Lung microvascular endothelial cell (primary cell): ENCODE data around the gene DPF1. TPM values are rescaled to one million over a fixed set of nuclear protein-coding genes. Genes with fewer than 3 reads are reported as not detected.
A peak's percentile ranks its signal among the peaks of the same experiment; 100 is the strongest.

Source experiments
- DNase-seq, 2 donors: peaks; one replicate each; pipeline versions ENCODE4 v3.0.0 to v3.0.0-alpha.2; 2010; ENCODE audit warnings: low read depth in 2 of 2
- total RNA-seq: library from RNA; depleted of rRNA; stranded (reverse); fragments of >200 nt; gene quantifications from 2 replicates; pipeline ENCODE4 v1.2.1, GENCODE V29; 2014

The DPF1 gene
- total RNA-seq, 1 donor from 2014 or later, result under 0.01 TPM

GRCh38 chr19:38201731-38202130 is 22.3 kb downstream of the DPF1 start:
- no peak for DNase-seq

- no peak for DNase-seq
Measured at GRCh38 chr19:38199340-38199739, 24.7 kb downstream of the DPF1 start.

- DNase-seq, result no peak
Measured at GRCh38 chr19:38197937-38198704, 25.9 kb downstream of the DPF1 start.

GRCh38 chr19:38196948-38197656 is 26.9 kb downstream of the DPF1 start:
- no peak for DNase-seq

GRCh38 chr19:38196245-38196837 is 27.7 kb downstream of the DPF1 start:
- DNase-seq, result no peak

- DNase-seq, result no peak
Measured at GRCh38 chr19:38195237-38195636, 28.8 kb downstream of the DPF1 start.

- no peak for DNase-seq
Measured at GRCh38 chr19:38194061-38194701, 29.8 kb downstream of the DPF1 start.

GRCh38 chr19:38193445-38193844 is 30.6 kb downstream of the DPF1 start:
- DNase-seq, result no peak

GRCh38 chr19:38191747-38192146 is 32.3 kb downstream of the DPF1 start:
- no peak for DNase-seq

GRCh38 chr19:38190793-38191192 is 33.2 kb downstream of the DPF1 start:
- DNase-seq, result no peak

- no peak for DNase-seq
Measured at GRCh38 chr19:38190061-38190460, 34.0 kb downstream of the DPF1 start.

GRCh38 chr19:38185562-38185961 is 38.5 kb downstream of the DPF1 start:
- no peak for DNase-seq

- DNase-seq, result no peak
Measured at GRCh38 chr19:38184815-38185214, 39.2 kb downstream of the DPF1 start.

GRCh38 chr19:38183251-38183897 is 40.6 kb downstream of the DPF1 start:
- DNase-seq, result no peak

- no peak for DNase-seq
Measured at GRCh38 chr19:38182536-38183210, 41.3 kb downstream of the DPF1 start.

GRCh38 chr19:38180071-38180470 is 44.0 kb downstream of the DPF1 start:
- DNase-seq, result no peak

- no peak for DNase-seq
Measured at GRCh38 chr19:38175422-38175821, 48.6 kb downstream of the DPF1 start.

- peak; percentile 89 to 96 for DNase-seq
Measured at GRCh38 chr19:38173291-38174041, 50.6 kb downstream of the DPF1 start.

GRCh38 chr19:38172001-38172400 is 52.0 kb downstream of the DPF1 start:
- no peak for DNase-seq

- DNase-seq, result no peak
Measured at GRCh38 chr19:38170334-38170733, 53.7 kb downstream of the DPF1 start.
